Right cardiac atrium (tissue), 5 donors: ENCODE results near the gene GPR78. TPM values are rescaled to one million over a fixed set of nuclear protein-coding genes. Genes with fewer than 3 reads are reported as not detected.

ENCODE experiments used
- ATAC-seq, 2 donors: fragments of 200-7000 bp; cut with Tn5 transposase; one replicate each; pipeline versions ENCODE4 v1.8.0 to v1.9.1; 2020; ENCODE audit warnings: moderate library complexity in 2 of 2, mild to moderate bottlenecking in 1 of 2
- DNase-seq, 3 donors: peaks; one replicate each; pipeline ENCODE4 v3.0.0-alpha.2; 2020
- H3K27ac ChIP-seq: one replicate; pipeline ENCODE4 v1.5.1; 2013; ENCODE audit warnings: mild to moderate bottlenecking, low read length, control low read depth, moderate library complexity
- H3K27me3 ChIP-seq: one replicate; pipeline ENCODE4 v1.6.1; 2013; ENCODE audit not compliant: control insufficient read depth, insufficient read depth
- H3K4me1 ChIP-seq: one replicate; pipeline ENCODE4 v1.6.1; 2013; ENCODE audit warnings: low read length; ENCODE audit not compliant: control insufficient read depth, insufficient read depth
- H3K4me3 ChIP-seq: one replicate; pipeline ENCODE4 v1.5.1; 2013; ENCODE audit warnings: low read length, control low read depth
- H3K9me3 ChIP-seq: one replicate; pipeline ENCODE4 v1.6.1; 2013; ENCODE audit warnings: low read length; ENCODE audit not compliant: control insufficient read depth
- WGBS: extraction: QIAGEN DNeasy Blood & Tissue Kit; methylation state at CpG from one replicate; pipeline ENCODE4 v1.1.7; 2013; 5-methylcytosine and 5-hydroxymethylcytosine counted together
- intact Hi-C, 4 donors: fragments of 100-400 bp; cut with DNase I; formaldehyde crosslinking; loops; one replicate each; pipeline versions ENCODE4 v1.11.0 to v1.14.0; 2022 to 2023
- long read RNA-seq, 4 donors: library from polyadenylated mRNA; unstranded; transcript quantifications; one replicate each; pipeline ENCODE4 v2.0.0, GENCODE V29; 2020 to 2021
- polyA plus RNA-seq: library from polyadenylated mRNA; stranded (reverse); fragments of 200-250 nt; gene quantifications from one replicate; pipeline ENCODE4 v1.2.3, GENCODE V29; 2013
- total RNA-seq, 4 donors: library from RNA; stranded (reverse); fragmentation: NEBNext Ultra II Directional; extraction: Animal tissue kit (Norgen Biotek cat#: 25700); gene quantifications; one replicate each; pipeline ENCODE4 v1.2.1, GENCODE V29; 2021
- donor health status: healthy with polysubstance abuse.
- donor health status: DM: no; HTN: yes; CAD: no.
- donor health status: DM: no; HTN: no; CAD: no.
- donor health status: DM: no; HTN: yes; CAD: no; lungs with severe emphysema.
- donor health status: DM: yes; HTN: yes; CAD: no.

The GPR78 gene, protein sequence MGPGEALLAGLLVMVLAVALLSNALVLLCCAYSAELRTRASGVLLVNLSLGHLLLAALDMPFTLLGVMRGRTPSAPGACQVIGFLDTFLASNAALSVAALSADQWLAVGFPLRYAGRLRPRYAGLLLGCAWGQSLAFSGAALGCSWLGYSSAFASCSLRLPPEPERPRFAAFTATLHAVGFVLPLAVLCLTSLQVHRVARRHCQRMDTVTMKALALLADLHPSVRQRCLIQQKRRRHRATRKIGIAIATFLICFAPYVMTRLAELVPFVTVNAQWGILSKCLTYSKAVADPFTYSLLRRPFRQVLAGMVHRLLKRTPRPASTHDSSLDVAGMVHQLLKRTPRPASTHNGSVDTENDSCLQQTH
- total RNA-seq (under 1 TPM in 1 of 4 donors, not detected in 3; 0.12 TPM), polyA plus RNA-seq (0.09 TPM)
- long read RNA-seq, donor 1 = 0 reads
- long read RNA-seq, donor 2 = 0 reads
- long read RNA-seq, donor 3, partial matches to known transcripts = 0 of 1 reads
- long read RNA-seq, donor 3, other reads (novel, unspliced or antisense) = 1 of 1 reads
- long read RNA-seq, donor 4 = 0 reads

- DNase-seq (peak; percentile 73 to 85 (median 85)), ATAC-seq (peak; percentile 87 to 91)
- Histone ChIP-seq H3K4me1 (no peaks in the 10 kb centered on the region), H3K4me3 (no peak within 1 kb of the TSS), H3K27me3 (no peaks in the 10 kb centered on the region), H3K9me3 (no peaks in the 10 kb centered on the region), H3K27ac (no peak within 1 kb of the TSS)
- intact Hi-C loops = no loop called here
- WGBS = 3% methylated on average over 63 of the region's 63 CpGs
Observed at GRCh38 chr4:8580321-8581093, at the start of gene GPR78. Gene GPR78, plus strand, starts transcription at chr4:8580392. Its CDS starts 591 bp downstream, at chr4:8580983.

DNA sequence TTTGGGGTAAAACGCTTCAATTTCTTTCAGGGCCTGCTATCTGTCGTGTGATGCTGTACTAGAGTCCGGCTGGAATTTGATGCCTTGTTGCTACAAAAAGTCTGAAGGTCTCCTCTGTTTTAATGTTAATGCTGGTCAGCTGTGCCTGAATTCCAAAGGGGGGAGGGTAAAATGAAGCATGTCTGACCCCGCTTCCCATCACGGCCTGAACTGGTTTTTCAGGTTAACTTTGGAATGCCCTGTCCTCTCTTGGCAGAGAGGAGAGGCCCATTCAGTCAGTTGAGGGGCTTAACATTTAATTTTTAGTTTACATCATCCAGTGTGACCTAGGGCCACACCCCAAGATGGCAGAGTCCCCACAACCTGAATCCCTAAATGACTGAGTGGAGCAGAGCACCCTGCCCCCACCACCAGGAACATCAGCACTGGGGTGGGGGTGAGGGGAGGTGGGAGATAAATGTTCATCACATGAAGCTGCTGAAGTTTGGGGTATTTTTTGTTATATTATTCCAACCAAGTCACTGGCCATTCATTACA is 47.9 kb upstream of the GPR78 start:
- Histone ChIP-seq H3K4me1 (peaks cover 2% of the 10 kb centered on the region), H3K9me3 (no peaks in the 10 kb centered on the region), H3K4me3 (no peak overlapping the region), H3K27ac (no peak overlapping the region), H3K27me3 (no peaks in the 10 kb centered on the region)
- DNase-seq = no peak
- 82% methylated on average over 5 of the region's 5 CpGs for WGBS
- no peak for ATAC-seq
- intact Hi-C loops = no loop called here

- WGBS = 99% methylated on average over 2 of the region's 2 CpGs
- no peak overlapping the region for H3K4me3 ChIP-seq
- H3K27ac ChIP-seq = no peak overlapping the region
- intact Hi-C loops = no loop called here
- ATAC-seq (no peak), DNase-seq (no peak)
- no peaks in the 10 kb centered on the region for H3K9me3 ChIP-seq
- H3K27me3 ChIP-seq = no peaks in the 10 kb centered on the region
- H3K4me1 ChIP-seq = peaks cover 2% of the 10 kb centered on the region
Observed at GRCh38 chr4:8533274-8533865, 46.8 kb upstream of the GPR78 start.

DNA sequence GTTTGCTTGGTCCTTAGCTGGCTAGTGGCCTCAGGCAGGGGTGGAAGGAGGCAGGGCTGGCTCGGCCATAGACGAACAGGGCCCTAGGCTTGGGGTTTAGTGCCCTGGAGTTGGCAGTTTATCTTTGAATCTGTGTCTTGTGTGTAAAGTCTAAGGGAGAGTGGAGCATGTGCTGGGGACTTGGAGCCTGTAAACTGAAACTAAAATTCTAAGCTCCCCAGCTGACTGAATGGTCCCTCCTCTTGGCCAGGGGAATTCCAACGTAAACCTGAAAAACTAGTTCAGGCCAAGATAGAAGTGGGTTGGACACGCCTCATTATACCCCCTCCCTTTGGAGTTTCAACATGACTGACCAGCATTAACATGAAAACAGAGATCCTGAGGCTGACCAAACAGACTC is 46.1 kb upstream of the GPR78 start:
- 50% methylated on average over 4 of the region's 4 CpGs for WGBS
- Histone ChIP-seq H3K4me1 (peaks cover 2% of the 10 kb centered on the region), H3K27ac (no peak overlapping the region), H3K4me3 (no peak overlapping the region), H3K27me3 (no peaks in the 10 kb centered on the region), H3K9me3 (no peaks in the 10 kb centered on the region)
- intact Hi-C loops = no loop called here
- DNase-seq (no peak), ATAC-seq (peak in 1 of 2 donors; percentile 28)

DNA sequence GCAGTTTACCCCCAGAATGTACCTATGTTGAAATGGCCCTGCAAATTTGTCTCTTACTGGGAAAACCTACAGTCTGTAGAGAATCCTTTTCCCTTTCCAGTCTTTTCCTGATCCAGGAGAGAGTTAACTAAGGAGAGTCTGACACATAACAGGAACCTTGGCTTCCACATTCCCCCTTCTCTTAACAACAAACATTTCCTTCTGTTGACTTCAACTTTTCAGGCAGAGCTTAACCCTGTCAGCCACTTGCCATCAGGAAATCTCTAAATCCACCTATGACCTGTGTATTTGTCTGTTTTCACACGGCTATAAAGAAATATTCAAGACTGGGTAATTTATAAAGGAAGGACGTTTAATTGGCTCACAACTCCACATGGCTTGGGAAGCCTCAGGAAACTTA is 45.6 kb upstream of the GPR78 start:
- Histone ChIP-seq H3K9me3 (no peaks in the 10 kb centered on the region), H3K27me3 (no peaks in the 10 kb centered on the region), H3K4me1 (peaks cover 2% of the 10 kb centered on the region), H3K27ac (no peak overlapping the region), H3K4me3 (no peak overlapping the region)
- ATAC-seq (no peak), DNase-seq (no peak)
- intact Hi-C loops = no loop called here
- WGBS = 55% methylated on average over 2 of the region's 2 CpGs

DNA sequence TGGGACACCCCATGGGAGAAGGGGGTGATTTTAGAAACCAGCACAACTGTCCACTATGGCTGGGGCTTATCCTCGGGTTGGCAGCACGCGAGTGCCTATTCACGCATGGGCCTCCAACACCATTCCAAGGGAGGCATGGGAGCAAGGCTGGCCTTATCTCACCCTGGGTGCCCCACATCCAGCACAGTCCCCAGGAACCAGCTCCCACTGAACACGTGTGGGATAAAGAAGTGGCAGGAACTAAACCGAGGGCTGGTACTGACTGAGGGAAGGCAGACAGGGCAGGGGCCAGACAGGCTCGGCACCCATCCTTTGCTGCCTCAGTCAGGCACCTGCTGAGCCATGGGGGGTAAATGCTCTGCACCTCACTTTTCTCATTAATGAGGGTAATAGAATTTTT is 43.7 kb upstream of the GPR78 start:
- H3K4me1 ChIP-seq = peaks cover 2% of the 10 kb centered on the region
- no peaks in the 10 kb centered on the region for H3K9me3 ChIP-seq
- 94% methylated on average over 7 of the region's 7 CpGs for WGBS
- intact Hi-C loops = no loop called here
- no peak overlapping the region for H3K4me3 ChIP-seq
- no peak for ATAC-seq
- no peak overlapping the region for H3K27ac ChIP-seq
- DNase-seq = no peak
- H3K27me3 ChIP-seq = no peaks in the 10 kb centered on the region

DNA sequence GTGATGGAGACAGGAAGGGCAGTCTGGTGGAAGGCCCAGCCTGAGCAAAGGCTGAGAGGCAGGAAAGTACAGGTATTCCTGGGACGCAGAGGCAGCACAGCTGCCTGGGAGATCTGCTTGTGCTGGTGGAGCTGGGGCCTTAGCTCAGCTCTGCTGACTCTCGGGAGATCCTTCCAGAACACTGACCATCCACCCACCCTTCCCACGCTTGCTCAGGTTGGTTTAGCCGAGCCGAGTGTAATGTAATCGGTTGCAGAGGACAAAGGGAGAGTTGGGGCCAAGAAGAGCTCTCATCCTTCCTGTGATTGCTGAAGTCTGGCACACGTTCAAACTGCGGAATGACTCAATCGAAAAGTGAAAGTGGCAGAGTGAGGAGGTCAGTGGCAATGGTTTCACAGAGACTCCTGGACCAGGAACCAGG is 43.1 kb upstream of the GPR78 start:
- no peaks in the 10 kb centered on the region for H3K27me3 ChIP-seq
- intact Hi-C loops = no loop called here
- WGBS = 12% methylated on average over 9 of the region's 9 CpGs
- no peak overlapping the region for H3K27ac ChIP-seq
- H3K4me1 ChIP-seq = peaks cover 2% of the 10 kb centered on the region
- peak; percentile 55 to 70 for ATAC-seq
- no peak for DNase-seq
- H3K4me3 ChIP-seq = no peak overlapping the region
- no peaks in the 10 kb centered on the region for H3K9me3 ChIP-seq

DNA sequence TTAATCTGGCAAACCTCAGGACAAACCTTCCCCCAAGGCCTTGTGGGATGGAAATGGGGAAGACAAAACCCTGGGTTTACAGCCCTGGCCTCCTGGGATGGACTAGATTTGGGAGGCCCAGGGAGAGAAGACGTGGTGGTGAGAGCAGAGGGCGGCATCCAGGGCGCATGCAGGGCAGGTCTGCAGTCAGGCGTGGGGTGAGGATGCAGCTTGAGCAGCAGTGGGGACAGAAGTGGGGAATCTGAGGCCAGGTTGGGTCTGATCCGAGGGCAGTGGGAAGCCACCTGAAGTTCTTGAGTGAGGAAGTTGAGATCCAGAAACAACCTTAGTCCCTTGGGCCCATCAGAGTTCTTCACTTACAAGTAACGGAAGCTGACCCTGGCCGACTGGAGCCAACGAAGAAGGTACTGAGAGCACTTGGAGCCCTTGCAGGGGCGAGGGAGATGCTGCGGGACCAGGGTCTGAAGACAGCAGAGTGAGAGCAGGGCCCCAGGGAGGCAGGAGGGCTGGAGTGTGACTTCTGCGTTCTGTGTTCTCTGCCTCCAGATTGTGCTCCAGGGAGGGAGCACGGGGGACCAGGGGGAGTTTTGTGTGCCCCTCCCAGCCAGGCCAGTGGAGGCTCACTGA is 42.0 kb upstream of the GPR78 start:
- H3K27me3 ChIP-seq = no peaks in the 10 kb centered on the region
- H3K27ac ChIP-seq = no peak overlapping the region
- H3K9me3 ChIP-seq = no peaks in the 10 kb centered on the region
- WGBS = 93% methylated on average over 12 of the region's 12 CpGs
- no peak for DNase-seq
- intact Hi-C loops = no loop called here
- H3K4me3 ChIP-seq = no peak overlapping the region
- ATAC-seq = no peak
- peaks cover 2% of the 10 kb centered on the region for H3K4me1 ChIP-seq

GRCh38 chr4:8538703-8539567 is 41.3 kb upstream of the GPR78 start:
- Histone ChIP-seq H3K4me3 (no peak overlapping the region), H3K4me1 (peaks cover 2% of the 10 kb centered on the region), H3K27ac (no peak overlapping the region), H3K27me3 (no peaks in the 10 kb centered on the region), H3K9me3 (no peaks in the 10 kb centered on the region)
- peak in 1 of 3 donors; percentile 34 for DNase-seq
- 88% methylated on average over 15 of the region's 15 CpGs for WGBS
- ATAC-seq = no peak
- intact Hi-C loops = no loop called here

DNA sequence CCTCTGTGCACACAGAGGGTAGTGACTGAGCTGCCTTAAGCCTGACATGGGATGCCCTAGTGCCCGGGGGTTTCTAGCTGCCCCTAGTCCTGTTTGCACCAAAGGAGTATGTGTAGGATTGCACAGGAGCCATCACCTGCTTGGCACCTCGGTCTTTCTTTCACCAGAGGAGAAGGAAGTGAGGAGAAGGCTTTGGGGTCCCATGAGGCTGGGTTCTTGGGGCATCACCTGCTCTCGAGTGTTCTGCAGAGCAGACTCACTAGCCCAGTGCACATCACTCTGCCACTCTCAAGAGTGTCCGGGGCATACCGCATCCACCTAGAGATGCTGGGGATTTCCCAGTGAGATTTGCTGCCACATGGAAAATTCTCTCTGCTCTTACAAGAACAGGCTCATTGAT is 40.5 kb upstream of the GPR78 start:
- intact Hi-C loops = no loop called here
- WGBS = 87% methylated on average over 5 of the region's 5 CpGs

More for the DNA sequence above, 40.5 kb upstream of the GPR78 start:
- DNase-seq (no peak), ATAC-seq (no peak)
- Histone ChIP-seq H3K9me3 (no peaks in the 10 kb centered on the region), H3K27ac (no peak overlapping the region), H3K27me3 (no peaks in the 10 kb centered on the region), H3K4me3 (no peak overlapping the region), H3K4me1 (peaks cover 2% of the 10 kb centered on the region)
